Mesothelial cell of epicardium (in vitro differentiated cells): Measurements from ENCODE around the gene ALDH1B1. TPM values are rescaled to one million over a fixed set of nuclear protein-coding genes. Genes with fewer than 3 reads are reported as not detected.

Experiments
- DNase-seq, 2 experiments: peaks; one replicate each; pipeline ENCODE4 v3.0.0; 2021; ENCODE audit warnings: low spot score in 2 of 2; ENCODE audit not compliant: unreplicated experiment in 2 of 2
- H3K27ac Mint-ChIP-seq: 2 replicates; pipeline ENCODE4 v1.8.0; 2021; ENCODE audit warnings: mixed read lengths
- H3K27me3 Mint-ChIP-seq: 2 replicates; pipeline ENCODE4 v1.8.0; 2021; ENCODE audit warnings: low read depth, mixed read lengths
- H3K36me3 Mint-ChIP-seq: 2 replicates; pipeline ENCODE4 v1.8.0; 2021; ENCODE audit warnings: mixed read lengths
- H3K4me1 Mint-ChIP-seq: 2 replicates; pipeline ENCODE4 v1.8.0; 2021; ENCODE audit warnings: mixed read lengths
- H3K4me3 Mint-ChIP-seq: 2 replicates; pipeline ENCODE4 v1.8.0; 2021; ENCODE audit warnings: mild to moderate bottlenecking, moderate library complexity, mixed read lengths
- H3K9me3 Mint-ChIP-seq: 2 replicates; pipeline ENCODE4 v1.8.0; 2021; ENCODE audit warnings: mixed read lengths
- CTCF ChIP-seq: fragments of 200-600 bp; sonication (generic); IDR thresholded peaks from one replicate; pipeline ENCODE4 v1.5.0; 2021; ENCODE audit warnings: antibody characterized with exemption; ENCODE audit not compliant: unreplicated experiment
- total RNA-seq: library from RNA; stranded (reverse); gene quantifications from 3 replicates; pipeline ENCODE4 v1.2.1, GENCODE V29; 2021

The ALDH1B1 gene
- total RNA-seq, 1 donor from 2014 or later = 17.5 TPM

GRCh38 chr9:38421498-38422211, 29.2 kb downstream of the ALDH1B1 start:
- no peak for TF ChIP-seq CTCF
- no peak overlapping the region for H3K4me3 Mint-ChIP-seq
- no peak overlapping the region for H3K27ac Mint-ChIP-seq
- H3K4me1 Mint-ChIP-seq = peaks cover 10% of the 10 kb centered on the region
- no peaks in the 10 kb centered on the region for H3K36me3 Mint-ChIP-seq
- no peaks in the 10 kb centered on the region for H3K9me3 Mint-ChIP-seq
- peaks cover 71% of the 10 kb centered on the region for H3K27me3 Mint-ChIP-seq
- no peak for DNase-seq

- H3K36me3 Mint-ChIP-seq = no peaks in the 10 kb centered on the region
- no peaks in the 10 kb centered on the region for H3K9me3 Mint-ChIP-seq
- no peak for DNase-seq
- no peak overlapping the region for H3K4me3 Mint-ChIP-seq
- peaks cover 10% of the 10 kb centered on the region for H3K4me1 Mint-ChIP-seq
- peaks cover 74% of the 10 kb centered on the region for H3K27me3 Mint-ChIP-seq
- no peak for TF ChIP-seq CTCF
- H3K27ac Mint-ChIP-seq = no peak overlapping the region
These were observed 30.2 kb downstream of the ALDH1B1 start for GRCh38 chr9:38422555-38423260.

GRCh38 chr9:38423273-38423972, 30.9 kb downstream of the ALDH1B1 start:
- Mint-ChIP-seq H3K36me3 (no peaks in the 10 kb centered on the region), H3K27ac (no peak overlapping the region), H3K9me3 (no peaks in the 10 kb centered on the region), H3K27me3 (peaks cover 77% of the 10 kb centered on the region), H3K4me3 (peak overlapping the region; percentile 48), H3K4me1 (peaks cover 10% of the 10 kb centered on the region)
- no peak for TF ChIP-seq CTCF
- DNase-seq = no peak

- H3K9me3 Mint-ChIP-seq = no peaks in the 10 kb centered on the region
- H3K4me3 Mint-ChIP-seq = peak within 1 kb of the TSS; percentile 50
- DNase-seq = peak in 1 of 2 experiments; percentile 58
- peaks cover 69% of the 10 kb centered on the region for H3K27me3 Mint-ChIP-seq
- no peaks in the 10 kb centered on the region for H3K36me3 Mint-ChIP-seq
- TF ChIP-seq CTCF = no peak
- H3K27ac Mint-ChIP-seq = no peak within 1 kb of the TSS
- peaks cover 10% of the 10 kb centered on the region for H3K4me1 Mint-ChIP-seq
These were observed 31.7 kb downstream of the ALDH1B1 start, which contains the start of gene IGFBPL1 for GRCh38 chr9:38423973-38424843. Gene IGFBPL1, minus strand, starts transcription at chr9:38424454. Its CDS starts 30 bp downstream, at chr9:38424424.

GRCh38 chr9:38424918-38425317, 32.4 kb downstream of the ALDH1B1 start:
- TF ChIP-seq CTCF = no peak
- Mint-ChIP-seq H3K27me3 (peaks cover 67% of the 10 kb centered on the region), H3K27ac (no peak overlapping the region), H3K4me1 (peaks cover 10% of the 10 kb centered on the region), H3K4me3 (peak overlapping the region; percentile 49), H3K9me3 (no peaks in the 10 kb centered on the region), H3K36me3 (no peaks in the 10 kb centered on the region)
- no peak for DNase-seq
